NCI-H1694 (cell line): Measurements from ENCODE around the gene USP17L27.
"Not testable (repeated sequence)": the region's sequence is repeated elsewhere in the genome, so short reads cannot be mapped to it uniquely, and the experiment has no call there.

Experiments used
- DNase-seq: peaks from one replicate; lab custom pipeline; 2025; lab: John Stamatoyannopoulos, UW

Gene USP17L27, protein sequence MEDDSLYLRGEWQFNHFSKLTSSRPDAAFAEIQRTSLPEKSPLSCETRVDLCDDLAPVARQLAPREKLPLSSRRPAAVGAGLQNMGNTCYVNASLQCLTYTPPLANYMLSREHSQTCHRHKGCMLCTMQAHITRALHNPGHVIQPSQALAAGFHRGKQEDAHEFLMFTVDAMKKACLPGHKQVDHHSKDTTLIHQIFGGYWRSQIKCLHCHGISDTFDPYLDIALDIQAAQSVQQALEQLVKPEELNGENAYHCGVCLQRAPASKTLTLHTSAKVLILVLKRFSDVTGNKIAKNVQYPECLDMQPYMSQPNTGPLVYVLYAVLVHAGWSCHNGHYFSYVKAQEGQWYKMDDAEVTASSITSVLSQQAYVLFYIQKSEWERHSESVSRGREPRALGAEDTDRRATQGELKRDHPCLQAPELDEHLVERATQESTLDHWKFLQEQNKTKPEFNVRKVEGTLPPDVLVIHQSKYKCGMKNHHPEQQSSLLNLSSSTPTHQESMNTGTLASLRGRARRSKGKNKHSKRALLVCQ

DNA sequence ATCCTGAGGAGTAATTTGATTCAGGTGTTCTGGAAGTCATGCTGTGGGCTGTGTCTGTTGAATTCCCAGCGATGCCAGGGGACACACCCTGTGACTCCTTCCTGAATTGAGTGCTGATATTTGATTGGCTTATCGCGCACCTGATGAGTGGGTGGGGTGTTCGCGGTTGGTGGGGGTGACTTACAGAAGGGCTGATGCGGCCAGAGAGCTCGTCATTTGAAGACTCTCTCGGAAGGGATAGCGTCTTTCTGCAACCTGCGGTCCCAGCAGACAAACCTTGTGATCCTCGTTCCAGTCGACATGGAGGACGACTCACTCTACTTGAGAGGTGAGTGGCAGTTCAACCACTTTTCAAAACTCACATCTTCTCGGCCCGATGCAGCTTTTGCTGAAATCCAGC lies at the start of gene USP17L27:
USP17L27 (plus strand) TSS at position 301 of the 400 bp plus-strand sequence; CDS start at position 301, 0 bp downstream.
- DNase-seq, result not testable (repeated sequence)

DNA sequence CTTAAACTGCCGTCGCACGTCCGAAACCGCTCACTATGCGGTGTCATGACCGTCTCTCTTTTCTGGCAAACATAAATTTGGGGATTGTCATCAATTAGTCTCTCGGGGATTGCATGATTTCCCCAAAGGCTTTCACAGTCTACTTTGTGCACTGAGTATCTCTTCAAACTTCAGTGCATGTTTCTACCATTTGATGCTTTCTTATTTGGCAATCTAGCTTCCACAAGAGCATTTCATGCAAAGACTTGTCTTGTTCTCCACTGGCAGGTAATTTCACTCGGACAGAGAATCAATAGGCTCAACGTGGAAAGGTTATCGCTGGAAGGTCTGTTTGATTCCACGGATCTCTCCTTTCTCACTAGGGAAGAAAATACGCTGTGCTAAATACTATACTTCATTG lies 19.8 kb upstream of the USP17L27 start:
- DNase-seq, result not testable (repeated sequence)

DNA sequence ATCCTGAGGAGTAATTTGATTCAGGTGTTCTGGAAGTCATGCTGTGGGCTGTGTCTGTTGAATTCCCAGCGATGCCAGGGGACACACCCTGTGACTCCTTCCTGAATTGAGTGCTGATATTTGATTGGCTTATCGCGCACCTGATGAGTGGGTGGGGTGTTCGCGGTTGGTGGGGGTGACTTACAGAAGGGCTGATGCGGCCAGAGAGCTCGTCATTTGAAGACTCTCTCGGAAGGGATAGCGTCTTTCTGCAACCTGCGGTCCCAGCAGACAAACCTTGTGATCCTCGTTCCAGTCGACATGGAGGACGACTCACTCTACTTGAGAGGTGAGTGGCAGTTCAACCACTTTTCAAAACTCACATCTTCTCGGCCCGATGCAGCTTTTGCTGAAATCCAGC lies 19.1 kb upstream of the USP17L27 start, which contains the start of gene USP17L24:
USP17L24 (plus strand) TSS at position 301 of the 400 bp plus-strand sequence; CDS start at position 301, 0 bp downstream.
- DNase-seq, result not testable (repeated sequence)

DNA sequence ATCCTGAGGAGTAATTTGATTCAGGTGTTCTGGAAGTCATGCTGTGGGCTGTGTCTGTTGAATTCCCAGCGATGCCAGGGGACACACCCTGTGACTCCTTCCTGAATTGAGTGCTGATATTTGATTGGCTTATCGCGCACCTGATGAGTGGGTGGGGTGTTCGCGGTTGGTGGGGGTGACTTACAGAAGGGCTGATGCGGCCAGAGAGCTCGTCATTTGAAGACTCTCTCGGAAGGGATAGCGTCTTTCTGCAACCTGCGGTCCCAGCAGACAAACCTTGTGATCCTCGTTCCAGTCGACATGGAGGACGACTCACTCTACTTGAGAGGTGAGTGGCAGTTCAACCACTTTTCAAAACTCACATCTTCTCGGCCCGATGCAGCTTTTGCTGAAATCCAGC lies 14.3 kb upstream of the USP17L27 start, which contains the start of gene USP17L25:
USP17L25 (plus strand) TSS at position 301 of the 400 bp plus-strand sequence; CDS start at position 301, 0 bp downstream.
- DNase-seq, result not testable (repeated sequence)

DNA sequence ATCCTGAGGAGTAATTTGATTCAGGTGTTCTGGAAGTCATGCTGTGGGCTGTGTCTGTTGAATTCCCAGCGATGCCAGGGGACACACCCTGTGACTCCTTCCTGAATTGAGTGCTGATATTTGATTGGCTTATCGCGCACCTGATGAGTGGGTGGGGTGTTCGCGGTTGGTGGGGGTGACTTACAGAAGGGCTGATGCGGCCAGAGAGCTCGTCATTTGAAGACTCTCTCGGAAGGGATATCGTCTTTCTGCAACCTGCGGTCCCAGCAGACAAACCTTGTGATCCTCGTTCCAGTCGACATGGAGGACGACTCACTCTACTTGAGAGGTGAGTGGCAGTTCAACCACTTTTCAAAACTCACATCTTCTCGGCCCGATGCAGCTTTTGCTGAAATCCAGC lies 9.6 kb upstream of the USP17L27 start, which contains the start of gene USP17L26:
USP17L26 (plus strand) TSS at position 301 of the 400 bp plus-strand sequence; CDS start at position 301, 0 bp downstream.
- DNase-seq, result not testable (repeated sequence)

DNA sequence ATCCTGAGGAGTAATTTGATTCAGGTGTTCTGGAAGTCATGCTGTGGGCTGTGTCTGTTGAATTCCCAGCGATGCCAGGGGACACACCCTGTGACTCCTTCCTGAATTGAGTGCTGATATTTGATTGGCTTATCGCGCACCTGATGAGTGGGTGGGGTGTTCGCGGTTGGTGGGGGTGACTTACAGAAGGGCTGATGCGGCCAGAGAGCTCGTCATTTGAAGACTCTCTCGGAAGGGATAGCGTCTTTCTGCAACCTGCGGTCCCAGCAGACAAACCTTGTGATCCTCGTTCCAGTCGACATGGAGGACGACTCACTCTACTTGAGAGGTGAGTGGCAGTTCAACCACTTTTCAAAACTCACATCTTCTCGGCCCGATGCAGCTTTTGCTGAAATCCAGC lies 4.8 kb upstream of the USP17L27 start, which contains the start of gene USP17L5:
USP17L5 (plus strand) TSS at position 301 of the 400 bp plus-strand sequence; CDS start at position 301, 0 bp downstream.
- DNase-seq, result not testable (repeated sequence)

DNA sequence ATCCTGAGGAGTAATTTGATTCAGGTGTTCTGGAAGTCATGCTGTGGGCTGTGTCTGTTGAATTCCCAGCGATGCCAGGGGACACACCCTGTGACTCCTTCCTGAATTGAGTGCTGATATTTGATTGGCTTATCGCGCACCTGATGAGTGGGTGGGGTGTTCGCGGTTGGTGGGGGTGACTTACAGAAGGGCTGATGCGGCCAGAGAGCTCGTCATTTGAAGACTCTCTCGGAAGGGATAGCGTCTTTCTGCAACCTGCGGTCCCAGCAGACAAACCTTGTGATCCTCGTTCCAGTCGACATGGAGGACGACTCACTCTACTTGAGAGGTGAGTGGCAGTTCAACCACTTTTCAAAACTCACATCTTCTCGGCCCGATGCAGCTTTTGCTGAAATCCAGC lies 4.6 kb downstream of the USP17L27 start, which contains the start of gene USP17L28:
USP17L28 (plus strand) TSS at position 301 of the 400 bp plus-strand sequence; CDS start at position 301, 0 bp downstream.
- not testable (repeated sequence) for DNase-seq

DNA sequence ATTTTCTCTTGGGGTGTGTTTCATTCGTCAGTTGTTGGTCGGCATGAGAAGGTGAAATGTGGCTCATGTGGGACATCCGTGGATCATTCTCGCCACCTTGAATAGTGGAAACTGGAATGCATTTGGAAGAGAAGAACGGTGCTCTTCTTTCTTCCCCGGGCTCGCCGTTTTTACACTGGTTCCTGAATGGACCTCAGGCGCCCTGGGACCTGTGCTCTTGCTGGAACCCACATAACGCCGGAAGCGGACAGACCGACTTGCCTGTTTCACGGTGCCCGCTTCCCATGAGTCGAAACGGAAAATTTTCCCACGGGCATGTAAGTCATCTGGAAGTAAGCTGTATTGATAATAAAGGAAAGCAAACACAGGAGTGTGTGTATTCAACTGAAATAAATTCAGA lies 6.9 kb downstream of the USP17L27 start:
- DNase-seq, result not testable (repeated sequence)

DNA sequence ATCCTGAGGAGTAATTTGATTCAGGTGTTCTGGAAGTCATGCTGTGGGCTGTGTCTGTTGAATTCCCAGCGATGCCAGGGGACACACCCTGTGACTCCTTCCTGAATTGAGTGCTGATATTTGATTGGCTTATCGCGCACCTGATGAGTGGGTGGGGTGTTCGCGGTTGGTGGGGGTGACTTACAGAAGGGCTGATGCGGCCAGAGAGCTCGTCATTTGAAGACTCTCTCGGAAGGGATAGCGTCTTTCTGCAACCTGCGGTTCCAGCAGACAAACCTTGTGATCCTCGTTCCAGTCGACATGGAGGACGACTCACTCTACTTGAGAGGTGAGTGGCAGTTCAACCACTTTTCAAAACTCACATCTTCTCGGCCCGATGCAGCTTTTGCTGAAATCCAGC lies 9.4 kb downstream of the USP17L27 start, which contains the start of gene USP17L29:
USP17L29 (plus strand) TSS at position 301 of the 400 bp plus-strand sequence; CDS start at position 301, 0 bp downstream.
- not testable (repeated sequence) for DNase-seq

DNA sequence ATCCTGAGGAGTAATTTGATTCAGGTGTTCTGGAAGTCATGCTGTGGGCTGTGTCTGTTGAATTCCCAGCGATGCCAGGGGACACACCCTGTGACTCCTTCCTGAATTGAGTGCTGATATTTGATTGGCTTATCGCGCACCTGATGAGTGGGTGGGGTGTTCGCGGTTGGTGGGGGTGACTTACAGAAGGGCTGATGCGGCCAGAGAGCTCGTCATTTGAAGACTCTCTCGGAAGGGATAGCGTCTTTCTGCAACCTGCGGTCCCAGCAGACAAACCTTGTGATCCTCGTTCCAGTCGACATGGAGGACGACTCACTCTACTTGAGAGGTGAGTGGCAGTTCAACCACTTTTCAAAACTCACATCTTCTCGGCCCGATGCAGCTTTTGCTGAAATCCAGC lies 18.9 kb downstream of the USP17L27 start, which contains the start of gene USP17L30:
USP17L30 (plus strand) TSS at position 301 of the 400 bp plus-strand sequence; CDS start at position 301, 0 bp downstream.
- not testable (repeated sequence) for DNase-seq

DNA sequence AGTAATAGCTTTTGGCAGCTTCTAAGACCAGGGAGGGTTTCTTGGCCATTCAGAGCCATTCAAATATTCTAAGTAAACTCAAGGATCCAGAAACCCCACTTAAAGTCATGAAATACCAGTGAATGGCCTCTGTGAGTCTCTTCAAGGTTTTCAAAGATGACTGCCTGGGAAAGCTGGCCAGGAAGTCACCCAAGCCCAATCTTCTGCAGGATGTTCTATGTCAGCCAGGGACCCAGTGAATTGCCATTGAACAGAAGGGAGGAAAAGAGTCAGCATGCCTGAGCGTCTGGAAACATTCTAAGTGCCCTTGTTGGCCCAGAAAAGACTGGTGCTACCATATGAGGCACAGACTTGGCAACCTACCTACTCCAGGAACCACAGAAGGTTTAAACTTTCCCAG lies 35.9 kb downstream of the USP17L27 start:
- not testable (repeated sequence) for DNase-seq

DNA sequence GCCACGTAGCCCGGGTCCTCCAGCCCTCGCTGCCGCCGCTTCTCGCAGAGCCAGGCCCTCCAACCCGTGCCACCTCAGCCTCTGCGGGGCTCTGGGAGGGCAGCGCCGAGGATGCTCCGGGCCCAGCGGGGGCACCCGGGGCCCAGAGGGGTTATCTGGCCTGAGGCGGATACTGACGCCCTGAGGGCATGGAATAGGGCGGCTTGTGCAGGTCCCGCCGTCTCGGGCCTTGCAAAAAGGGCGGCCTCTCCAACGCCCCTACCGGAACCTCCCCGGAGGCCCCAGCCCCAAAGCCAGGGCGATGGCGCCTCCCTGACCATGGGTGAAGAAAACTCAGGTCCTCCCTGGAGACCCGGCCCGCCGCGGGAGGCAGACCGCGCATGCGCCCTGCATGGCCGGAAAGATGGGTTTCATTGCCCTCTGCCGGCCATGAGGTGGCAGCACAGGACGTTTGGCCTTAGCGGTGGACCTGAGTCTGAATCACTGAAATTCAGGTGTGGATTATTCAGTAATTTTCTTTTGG lies 37.1 kb downstream of the USP17L27 start:
- DNase-seq, result not testable (repeated sequence)

DNA sequence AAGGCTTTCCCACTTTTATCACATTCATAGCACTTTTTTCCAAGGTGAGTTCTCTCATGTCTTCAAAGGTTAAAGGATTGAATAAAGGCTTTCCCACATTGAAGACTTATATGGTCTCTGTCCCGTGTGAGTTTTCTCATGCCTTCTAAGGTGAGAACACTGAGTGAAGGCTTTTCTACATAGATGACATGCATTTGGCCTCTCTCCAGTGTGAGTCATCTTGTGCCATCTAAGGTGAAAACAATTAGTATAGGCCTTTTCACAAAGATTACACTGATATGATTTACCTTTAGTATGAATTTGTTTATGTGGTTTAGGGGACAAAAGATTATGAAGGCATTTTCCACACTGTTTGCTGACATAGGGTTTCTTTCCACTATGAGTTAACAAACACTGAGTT lies 40.2 kb downstream of the USP17L27 start:
- DNase-seq, result no peak

DNA sequence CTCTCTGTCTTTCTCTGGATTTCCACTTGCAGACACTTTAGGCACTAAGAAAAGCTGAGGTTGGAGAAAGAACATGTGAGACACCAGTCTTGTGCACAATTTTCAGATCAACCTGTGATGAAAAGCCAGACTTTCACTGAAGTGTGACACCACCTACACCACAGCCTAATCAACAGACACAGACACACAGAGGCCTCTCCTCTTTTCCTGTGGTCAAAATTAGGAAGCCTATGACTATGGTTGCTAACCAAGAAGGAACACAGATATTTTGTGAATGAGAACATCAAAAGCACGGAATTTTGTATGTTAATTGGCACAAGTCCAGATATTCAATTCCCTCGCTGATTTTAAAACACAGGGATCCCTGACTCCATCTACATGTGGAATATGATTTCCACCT lies 45.1 kb downstream of the USP17L27 start:
- not testable (repeated sequence) for DNase-seq
